GM19438 (cell line): ENCODE results near the gene EFHC2.
"Not testable (repeated sequence)": the region's sequence is repeated elsewhere in the genome, so short reads cannot be mapped to it uniquely, and the experiment has no call there.

ENCODE experiments used
- ATAC-seq: cut with Tn5 transposase; IDR thresholded peaks from one replicate; pipeline ENCODE4 v1.9.1; 2021; ENCODE audit warnings: low read depth; ENCODE audit not compliant: unreplicated experiment

The EFHC2 gene

DNA sequence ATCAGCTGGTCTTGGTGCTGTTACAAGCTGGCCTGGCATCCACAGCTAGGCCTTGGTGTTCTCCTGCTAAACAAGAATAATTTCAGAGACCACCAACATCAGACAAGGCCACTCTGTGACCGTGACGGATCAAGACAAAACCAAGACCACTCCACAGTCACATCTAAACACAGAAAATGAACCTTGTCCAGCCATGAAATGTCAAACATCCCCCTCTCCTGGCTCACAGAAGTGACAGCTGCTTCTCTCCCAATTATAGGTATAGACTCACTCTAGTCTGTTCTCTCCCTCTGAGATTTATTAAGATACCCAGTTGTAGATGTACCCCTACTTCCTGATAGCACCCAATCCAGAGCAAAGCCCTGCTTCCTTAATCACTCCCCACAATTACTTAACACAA, 40.4 kb downstream of the EFHC2 start:
- no peak for ATAC-seq

DNA sequence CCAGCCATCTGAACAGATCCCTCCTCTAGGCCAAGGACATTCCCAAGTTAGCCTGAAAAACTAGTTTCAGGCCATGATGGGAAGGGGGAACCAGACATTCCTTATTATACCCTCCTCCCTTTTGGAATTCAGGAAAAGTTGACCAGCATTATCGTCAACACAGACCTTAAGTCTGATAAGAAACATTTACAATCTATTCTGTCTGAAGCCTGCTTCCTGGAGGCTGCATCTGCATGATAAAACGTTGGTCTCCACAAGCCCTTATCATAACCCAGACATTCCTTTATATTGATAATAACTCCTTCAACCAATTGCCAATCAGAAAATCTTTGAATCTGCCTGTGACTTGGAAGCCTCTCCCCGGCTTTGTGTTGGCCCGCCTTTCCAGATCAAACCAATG, 44.3 kb downstream of the EFHC2 start:
- no peak for ATAC-seq

DNA sequence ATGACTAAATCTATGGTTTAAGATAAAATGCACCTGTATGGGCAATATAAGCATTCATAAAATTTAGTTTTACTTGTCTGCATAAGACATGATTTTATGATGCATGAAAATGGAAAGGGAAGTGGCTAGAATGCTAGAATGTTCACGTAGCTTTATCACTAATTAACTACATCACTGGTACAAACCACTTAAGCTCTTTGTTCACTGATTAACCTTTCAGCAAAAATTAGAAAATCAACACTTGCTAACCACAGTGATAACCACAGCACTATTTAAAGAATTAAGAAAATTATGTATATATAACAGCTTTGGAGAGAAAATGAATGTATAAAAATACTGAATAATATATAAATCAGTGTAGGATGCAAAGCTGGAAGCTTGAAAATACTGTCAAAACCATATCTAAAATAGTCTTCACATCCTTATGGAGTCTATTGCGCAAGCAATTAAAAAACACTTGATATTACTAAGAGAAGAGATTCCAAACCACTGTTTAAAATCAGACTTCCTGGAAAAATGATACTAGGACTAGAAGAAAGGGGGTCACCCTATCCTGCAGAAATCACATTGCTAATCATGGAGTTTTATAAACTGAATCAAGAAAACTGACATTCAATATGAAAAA, 51.9 kb downstream of the EFHC2 start:
- peak; percentile 77 for ATAC-seq

DNA sequence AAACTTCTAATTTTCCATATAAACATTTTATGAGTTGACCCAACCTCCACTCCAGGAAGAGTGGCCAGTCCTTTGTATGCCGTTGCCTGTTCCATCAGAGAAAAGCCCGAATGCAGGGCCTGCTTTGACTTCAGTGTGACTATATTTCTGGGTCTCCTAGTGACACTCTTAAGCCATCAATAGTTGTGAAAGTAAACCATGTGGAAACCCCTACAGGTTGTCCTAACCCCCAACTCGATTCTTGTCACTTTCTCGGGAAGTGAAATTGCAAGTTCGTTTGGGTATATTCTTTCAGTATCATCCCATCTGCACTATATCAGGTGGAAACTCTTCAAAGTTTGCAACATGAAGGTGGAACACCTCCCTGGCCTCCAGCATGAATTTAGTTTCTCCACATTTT, 52.8 kb downstream of the EFHC2 start:
- no peak for ATAC-seq

DNA sequence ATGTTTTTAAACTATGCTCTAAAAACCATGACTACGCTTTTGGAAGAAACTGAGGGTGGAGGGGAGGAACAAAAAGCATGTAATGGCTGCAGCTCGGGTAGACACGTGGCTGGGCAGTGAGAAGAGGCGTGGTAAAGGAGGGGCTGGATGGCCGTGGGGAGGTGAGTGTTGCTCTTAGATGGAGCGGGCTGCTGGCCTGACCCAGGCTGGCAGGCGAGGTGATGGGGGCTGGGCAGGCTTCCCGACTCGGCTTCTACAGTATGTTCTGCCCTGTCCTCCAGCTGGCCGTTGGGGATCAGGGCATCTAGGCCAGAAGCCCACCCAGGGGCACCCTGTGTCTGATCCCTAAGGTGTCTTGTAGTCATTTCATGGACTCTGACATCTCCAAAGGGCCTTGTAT, 60.7 kb downstream of the EFHC2 start:
- no peak for ATAC-seq

DNA sequence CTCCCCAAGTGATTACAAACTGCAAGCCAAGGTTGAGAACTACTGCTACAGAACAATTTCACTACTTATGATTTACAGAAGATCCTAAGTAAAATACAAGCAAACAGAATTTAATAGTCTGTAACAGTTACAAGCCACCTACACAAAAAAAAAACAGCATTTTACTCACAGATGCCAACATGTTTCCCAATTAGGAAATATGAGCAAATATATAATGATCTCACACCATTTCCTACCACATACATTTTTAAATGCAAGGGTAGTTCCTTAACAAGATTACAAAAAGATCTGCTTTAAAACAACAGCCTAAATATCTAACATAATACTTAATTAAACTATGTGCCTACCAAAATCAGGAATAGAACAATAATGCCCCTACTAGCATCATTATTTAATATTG, 63.4 kb downstream of the EFHC2 start:
- no peak for ATAC-seq

DNA sequence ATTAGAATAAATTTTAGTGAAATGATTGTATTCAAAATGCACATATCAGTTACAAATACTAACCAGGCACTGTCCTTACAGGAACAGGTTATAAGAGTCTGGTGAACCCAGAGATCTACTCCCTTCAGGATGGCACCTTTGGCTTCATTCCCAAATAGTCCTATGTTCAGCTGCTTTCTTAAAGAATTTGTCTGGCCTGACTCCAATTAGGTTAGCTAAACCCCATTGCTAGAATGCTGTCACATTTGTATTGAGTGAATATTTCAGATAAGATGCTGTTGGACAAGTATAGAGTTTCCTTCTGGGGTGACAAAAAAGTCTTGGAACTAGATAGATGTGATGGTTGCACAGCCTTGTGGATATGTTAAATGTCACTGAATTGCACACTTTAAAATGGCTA, 69.4 kb downstream of the EFHC2 start:
- ATAC-seq = no peak

DNA sequence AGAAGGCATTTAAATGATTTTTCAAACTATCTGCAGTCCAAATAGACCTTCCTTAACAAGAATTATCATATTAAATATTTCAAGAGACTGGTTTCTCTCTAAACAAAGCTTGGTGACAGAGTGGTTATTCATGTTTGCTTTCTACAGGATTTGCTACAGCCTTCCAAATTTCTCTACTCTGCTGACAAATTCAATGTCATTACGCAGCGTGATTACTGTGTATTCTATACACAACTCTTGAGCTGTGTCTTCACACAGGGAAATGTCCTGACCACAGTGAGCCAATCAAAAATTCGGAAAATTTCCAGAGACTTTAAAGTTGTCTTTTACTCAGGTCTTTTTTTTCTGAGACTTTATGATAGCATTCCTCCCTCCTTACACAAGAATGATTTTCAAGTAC, 75.6 kb downstream of the EFHC2 start:
- ATAC-seq = no peak

DNA sequence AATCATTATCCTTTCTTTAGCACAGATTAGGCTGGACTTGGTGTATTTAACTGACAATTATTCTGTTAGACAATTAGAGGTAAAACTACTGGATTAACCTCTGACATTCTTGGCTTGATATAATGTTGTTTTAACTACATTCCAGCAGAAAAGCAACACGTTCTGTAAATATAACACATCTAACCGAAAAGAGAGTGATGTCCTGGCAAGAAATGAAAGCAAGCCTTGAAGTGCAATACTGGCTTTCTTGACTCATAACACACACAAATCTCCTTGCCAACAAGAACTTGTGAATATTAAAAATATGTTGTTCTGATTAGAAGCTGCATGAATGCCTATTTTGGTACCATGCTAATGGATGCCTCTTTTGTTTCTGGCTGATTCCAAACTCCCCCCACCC, 76.4 kb downstream of the EFHC2 start:
- ATAC-seq = no peak

DNA sequence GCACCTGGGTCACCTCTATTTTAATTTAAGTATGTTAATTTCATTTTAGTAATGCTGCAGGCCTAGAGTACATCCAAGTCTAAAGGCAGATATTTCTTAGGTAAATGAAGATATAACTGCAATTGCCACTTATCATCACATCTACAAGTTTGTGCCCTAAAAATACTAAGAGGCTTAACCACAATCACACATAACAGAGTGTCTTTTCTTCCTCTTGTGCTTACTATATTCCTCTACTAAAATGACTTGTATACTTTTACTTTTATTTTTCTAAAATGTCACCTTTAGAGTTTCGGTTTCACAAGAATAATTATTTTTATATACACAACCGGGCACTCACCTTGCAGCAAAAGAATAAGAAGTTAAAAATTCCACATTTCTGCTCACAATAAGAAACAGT, 77.9 kb downstream of the EFHC2 start:
- ATAC-seq = no peak

DNA sequence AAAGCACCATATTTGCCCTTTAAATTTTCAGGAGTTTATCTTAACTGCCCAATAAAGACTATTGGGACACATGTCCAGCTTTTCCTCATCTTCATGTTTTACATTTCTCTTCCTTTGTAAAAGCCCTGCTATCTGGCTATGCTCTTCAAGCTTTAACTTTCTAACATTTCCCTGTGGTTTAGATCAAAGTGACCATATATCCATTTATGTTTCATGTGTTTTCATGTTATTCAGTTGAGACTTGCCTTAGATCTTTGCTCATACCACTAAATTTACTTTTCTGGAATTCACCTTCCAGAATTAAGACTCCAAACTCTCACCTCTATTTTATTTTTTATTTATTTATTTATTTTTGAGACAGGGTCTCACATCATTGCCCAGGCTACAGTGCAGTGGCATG, 78.5 kb downstream of the EFHC2 start:
- ATAC-seq = no peak

DNA sequence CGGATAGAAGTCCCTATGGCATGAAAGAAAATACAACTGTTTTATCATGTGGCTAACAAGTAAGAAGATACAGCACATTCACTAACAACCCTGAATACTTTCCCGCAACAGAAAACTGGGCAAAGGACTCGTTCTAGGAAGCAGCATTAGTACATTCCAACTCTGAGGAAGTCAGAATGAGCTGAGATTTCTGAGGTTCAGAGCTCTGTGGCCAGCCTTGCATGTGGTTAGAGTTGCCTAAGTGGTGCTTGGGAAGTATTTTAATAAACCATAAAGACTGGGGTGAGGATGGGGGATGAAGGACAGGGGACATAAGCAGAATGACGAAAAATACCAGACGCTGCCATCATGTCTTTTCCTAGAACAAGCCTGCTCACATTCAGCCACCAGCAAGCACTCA, 82.2 kb downstream of the EFHC2 start:
- ATAC-seq = no peak

DNA sequence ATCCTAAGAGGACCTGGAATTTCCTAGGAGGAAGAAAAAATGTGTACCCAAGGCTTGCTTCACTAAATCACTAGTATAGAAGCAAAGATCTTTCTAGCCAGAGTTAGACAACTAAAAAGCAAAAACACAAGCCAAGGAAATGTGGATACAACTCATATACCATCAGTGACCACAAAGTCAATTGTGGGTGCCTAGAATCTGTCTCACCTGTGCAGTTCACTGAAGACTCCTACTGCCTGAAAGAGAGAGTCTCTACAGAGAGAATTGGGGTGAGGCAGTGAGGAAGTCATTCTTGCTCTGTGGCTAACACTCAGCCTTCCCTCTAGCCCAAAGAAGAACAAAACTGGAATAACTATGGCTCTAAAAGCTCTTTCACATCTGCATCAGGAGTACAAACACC, 82.9 kb downstream of the EFHC2 start:
- no peak for ATAC-seq

DNA sequence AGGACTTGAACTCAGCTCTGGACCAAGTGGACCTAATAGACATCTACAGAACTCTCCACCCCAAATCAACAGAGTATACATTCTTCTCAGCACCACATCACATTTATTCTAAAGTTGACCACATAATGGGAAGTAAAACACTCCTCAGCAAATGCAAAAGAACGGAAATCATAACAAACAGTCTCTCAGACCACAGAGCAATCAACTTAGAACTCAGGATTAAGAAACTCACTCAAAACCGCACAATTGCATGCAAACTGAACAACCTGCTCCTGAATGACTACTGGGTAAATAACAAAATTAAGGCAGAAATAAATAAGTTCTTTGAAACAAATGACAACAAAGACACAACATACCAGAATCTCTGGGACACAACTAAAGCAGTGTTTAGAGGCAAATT, 87.7 kb downstream of the EFHC2 start:
- not testable (repeated sequence) for ATAC-seq

DNA sequence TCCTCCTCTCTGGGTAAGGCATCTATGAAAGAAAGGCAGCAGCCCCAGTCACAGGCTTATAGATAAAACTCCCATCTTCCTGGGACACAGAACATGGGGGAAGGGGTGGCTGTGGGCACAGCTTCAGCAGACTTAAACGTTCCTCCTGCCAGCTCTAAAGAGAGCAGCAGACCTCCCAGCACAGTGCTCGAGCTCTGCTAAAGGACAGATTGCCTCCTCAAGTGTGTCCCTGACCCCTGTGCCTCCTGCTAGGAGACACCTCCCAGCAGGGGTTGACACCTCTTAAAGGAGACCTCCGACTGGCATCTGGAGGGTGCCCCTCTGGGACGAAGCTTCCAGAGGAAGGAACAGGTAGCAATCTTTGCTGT, 89.9 kb downstream of the EFHC2 start:
- no peak for ATAC-seq

DNA sequence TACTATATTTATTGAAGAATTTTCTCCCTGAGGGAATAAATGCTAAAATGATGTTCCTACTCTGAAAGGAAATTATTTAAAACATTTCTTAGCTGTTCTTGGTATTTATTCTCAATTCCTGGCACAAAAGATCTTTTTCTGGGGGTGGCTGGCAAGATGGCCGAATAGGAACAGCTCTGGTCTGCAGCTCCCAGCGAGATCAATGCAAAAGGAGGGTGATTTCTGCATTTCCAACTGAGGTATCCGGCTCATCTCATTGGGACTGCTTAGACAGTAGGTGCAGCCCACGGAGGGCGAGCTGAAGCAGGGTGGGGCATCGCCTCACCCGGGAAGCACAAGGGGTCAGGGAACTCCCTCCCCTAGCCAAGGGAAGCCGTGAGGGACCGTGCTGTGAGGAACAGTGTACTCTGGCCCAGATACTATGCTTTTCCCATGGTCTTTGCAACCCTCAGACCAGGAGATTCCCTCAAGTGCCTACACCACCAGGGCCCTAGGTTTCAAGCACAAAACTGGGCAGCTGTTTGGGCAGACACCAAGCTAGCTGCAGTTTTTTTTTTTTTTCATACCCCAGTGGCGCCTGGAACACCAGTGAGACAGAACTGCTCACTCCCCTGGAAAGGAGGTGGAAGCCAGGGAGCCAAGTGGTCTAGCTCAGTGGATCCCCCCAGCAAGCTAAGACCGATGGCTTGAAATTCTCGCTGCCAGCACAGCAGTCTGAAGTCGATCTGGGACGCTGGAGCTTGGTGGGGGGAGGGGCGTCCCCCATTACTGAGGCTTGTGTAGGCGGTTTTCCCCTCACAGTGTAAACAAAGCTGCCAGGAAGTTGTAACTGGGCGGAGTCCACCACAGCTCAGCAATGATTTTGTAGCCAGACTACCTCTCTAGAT, 90.5 kb downstream of the EFHC2 start:
- peak; percentile 98 for ATAC-seq

DNA sequence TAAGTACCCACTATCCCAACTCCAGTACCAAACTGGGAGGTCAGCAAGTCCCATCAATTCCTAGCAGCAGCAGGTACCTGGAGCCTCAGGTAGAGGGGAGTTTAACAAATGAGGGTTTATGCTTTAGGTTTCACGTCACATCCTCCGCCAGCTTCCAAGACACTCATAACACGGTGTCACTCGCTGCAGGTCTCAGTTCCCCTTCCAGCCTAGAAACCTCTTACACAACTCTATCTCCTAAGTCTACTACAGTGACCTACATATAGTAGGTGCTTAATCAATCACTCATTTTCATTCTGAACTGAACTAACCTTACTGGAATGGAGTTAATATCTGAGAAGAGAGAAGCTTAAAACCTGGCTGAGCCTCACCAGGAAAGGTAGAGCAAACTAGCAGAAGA, 96.0 kb downstream of the EFHC2 start:
- no peak for ATAC-seq

DNA sequence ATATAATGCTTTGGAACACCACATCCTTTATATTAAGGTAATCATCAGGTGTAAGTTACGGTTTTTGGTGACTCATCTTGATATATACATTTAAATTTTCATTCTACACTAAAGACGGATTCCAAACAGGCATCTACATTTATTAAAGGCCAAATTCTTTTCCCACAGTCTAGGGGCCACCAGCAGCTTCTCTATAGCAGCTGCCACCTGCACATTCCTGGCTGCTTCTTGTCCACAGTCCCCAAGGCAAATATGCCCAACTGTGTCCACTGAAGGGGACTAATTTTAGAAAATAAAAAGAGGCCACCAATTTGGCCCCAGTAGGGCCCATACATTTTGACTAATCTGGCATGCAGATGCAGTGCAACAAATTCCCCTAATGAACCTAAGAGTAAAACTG, 96.6 kb downstream of the EFHC2 start:
- ATAC-seq = no peak

DNA sequence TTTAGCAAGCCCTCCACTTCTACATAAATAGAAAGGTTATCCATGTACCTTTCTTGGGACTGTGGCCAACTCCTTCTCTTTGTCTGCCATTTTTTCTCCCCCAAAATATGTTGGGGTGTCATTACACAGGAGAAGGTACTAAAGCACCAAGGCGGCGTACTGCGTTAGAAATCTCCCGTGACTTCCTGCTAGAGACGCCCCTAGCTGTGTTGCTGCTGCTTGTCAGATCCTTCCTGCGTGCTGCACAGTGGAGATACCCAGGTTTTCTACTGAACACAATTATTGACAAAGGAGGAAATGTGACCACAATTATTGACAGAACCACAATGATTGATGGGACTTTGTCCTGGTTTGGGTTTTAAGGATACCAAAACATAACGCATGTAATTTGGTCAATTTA, 97.7 kb downstream of the EFHC2 start:
- no peak for ATAC-seq

DNA sequence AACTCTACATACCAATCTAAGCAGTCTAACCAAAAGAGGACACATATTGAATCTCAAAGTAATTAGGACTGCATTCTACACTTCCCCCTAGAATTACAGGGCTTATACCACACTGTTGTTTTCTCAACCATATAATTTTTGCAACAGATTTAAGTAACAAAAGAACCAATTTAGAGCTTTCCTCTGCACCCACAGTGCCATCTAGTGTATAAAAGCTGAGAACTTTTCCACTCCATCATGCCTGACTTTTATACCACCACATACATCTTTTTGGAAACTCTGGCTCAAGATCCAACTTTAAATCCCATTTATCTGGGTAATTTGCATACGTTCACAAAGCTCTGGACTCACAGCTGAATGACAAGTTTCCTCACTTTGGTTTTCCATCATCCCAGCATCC, 99.5 kb downstream of the EFHC2 start:
- ATAC-seq = no peak

DNA sequence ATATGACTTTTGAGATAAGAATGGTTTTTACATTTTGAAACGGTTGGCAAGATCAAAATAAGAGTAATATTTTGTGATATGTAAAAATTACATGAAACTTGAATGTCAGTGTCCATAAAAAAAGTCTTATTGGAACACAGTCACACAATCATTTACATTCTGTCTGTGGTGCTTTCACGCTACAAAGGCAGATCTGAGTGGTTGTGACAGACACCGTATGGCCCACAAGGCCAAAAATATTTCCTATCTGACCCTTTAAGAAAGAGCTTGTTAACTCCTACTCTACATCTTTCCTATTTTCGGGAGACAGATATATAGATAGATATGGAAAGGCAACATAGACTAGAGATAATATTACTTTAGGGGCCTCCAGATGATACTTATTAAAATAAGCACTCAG, 101.9 kb downstream of the EFHC2 start:
- no peak for ATAC-seq

DNA sequence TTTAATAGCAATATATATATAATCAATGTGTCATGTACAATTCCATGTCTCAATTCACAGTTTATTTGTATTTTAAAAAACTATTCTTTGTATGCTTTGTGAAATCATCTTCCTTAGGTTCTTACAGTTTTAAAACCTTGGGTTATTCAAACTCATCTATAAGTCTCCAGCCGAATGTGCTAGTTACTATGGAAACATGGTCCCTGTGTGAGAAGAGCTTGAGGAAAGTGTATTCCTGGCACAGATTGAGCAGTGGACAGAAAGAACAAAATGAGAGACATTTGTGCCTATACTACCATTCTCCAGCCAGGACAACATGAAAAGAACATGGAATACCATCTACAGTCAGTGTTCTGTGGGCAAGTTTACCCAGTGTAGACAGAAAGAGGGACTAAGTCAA, 103.4 kb downstream of the EFHC2 start:
- ATAC-seq = no peak
